Measurements from ENCODE around the gene METTL23. TPM values are rescaled to one million over a fixed set of nuclear protein-coding genes. Genes with fewer than 3 reads are reported as not detected.
A peak's percentile ranks its signal among the peaks of the same experiment; 100 is the strongest.

METTL23 gene
- 100 to 1,000 TPM; 119 to 177 (median 143) TPM for polyA plus RNA-seq (ENCODE audit: low read depth in 6 of 6)

- DNase-seq (peak; percentile 92), ATAC-seq (ENCODE audit: low read depth in 2 of 2) (peak; percentile 74 to 75)
- Mint-ChIP-seq H3K27me3 (no peaks in the 10 kb centered on the region), H3K9me3 (no peaks in the 10 kb centered on the region), H3K27ac (peak within 1 kb of the TSS; percentile 99 to 100 (median 100)), H3K36me3 (peaks cover 1 to 2% of the 10 kb centered on the region in 2 donors), H3K4me1 (peaks cover 15 to 75% (median 33%) of the 10 kb centered on the region in 3 donors), H3K4me3 (peak within 1 kb of the TSS; percentile 91 to 99 (median 98))
These were observed at the start of gene METTL23 for GRCh38 chr17:76726776-76727718. METTL23 (plus strand) TSS chr17:76726839; CDS start chr17:76729711, 2,872 bp downstream.

DNA sequence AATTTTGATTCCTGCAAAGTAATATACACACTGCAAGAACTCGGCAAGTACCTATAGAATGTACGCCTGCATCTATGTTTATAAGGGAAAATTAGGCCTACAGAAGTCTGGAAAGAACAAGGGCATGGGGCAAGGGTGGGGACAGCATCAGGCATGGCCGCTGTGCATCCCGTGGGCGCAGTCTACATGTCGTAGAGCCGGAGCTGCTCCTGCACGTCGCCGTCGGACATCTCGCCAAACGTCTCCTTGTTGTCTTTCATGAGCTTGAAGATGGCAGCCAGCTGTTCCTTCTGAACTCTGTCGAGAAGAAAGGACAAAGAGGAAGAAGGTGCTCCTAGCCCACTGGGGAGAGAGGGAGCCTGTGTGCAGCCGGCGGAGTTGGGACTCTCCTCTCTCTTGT, 49.2 kb upstream of the METTL23 start:
- Mint-ChIP-seq H3K4me1 (peaks cover 3 to 4% (median 4%) of the 10 kb centered on the region in 3 donors), H3K9me3 (no peaks in the 10 kb centered on the region), H3K4me3 (no peak overlapping the region), H3K27ac (no peak overlapping the region), H3K36me3 (no peaks in the 10 kb centered on the region), H3K27me3 (no peaks in the 10 kb centered on the region)
- DNase-seq (no peak), ATAC-seq (ENCODE audit: low read depth in 2 of 2) (no peak)

GRCh38 chr17:76678330-76678729, 48.3 kb upstream of the METTL23 start:
- Mint-ChIP-seq H3K36me3 (no peaks in the 10 kb centered on the region), H3K27me3 (no peaks in the 10 kb centered on the region), H3K4me1 (no peaks in the 10 kb centered on the region), H3K27ac (no peak overlapping the region), H3K4me3 (no peak overlapping the region), H3K9me3 (no peaks in the 10 kb centered on the region)
- DNase-seq: no peak
- no peak for ATAC-seq (ENCODE audit: low read depth in 2 of 2)

DNA sequence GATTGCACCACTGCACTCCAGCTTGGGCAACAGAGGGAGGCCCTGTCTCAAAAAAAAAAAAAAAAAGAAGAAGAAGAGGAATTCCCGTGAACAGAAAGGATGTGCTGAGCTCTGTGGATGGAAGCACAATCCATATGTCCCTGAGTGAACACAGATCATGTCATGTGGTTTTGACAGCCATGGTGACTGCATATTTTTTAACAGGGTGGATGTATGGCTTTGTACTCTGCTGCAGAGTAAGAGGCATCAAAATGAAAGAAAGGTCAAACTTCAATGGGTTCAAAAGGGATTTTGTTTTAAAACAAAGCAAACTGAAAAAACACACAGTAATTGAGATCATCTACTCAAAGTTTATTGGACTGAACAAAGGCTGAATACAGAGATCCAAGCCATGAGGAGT, 47.4 kb upstream of the METTL23 start:
- no peak overlapping the region for H3K4me3 Mint-ChIP-seq
- H3K27ac Mint-ChIP-seq: no peak overlapping the region
- H3K36me3 Mint-ChIP-seq: no peaks in the 10 kb centered on the region
- H3K4me1 Mint-ChIP-seq: no peaks in the 10 kb centered on the region
- no peak for ATAC-seq (ENCODE audit: low read depth in 2 of 2)
- no peaks in the 10 kb centered on the region for H3K27me3 Mint-ChIP-seq
- no peak for DNase-seq
- no peaks in the 10 kb centered on the region for H3K9me3 Mint-ChIP-seq

GRCh38 chr17:76681222-76682137, 45.2 kb upstream of the METTL23 start:
- DNase-seq (peak; percentile 40), ATAC-seq (ENCODE audit: low read depth in 2 of 2) (peak; percentile 61 to 75)
- Mint-ChIP-seq H3K4me1 (no peaks in the 10 kb centered on the region), H3K36me3 (no peaks in the 10 kb centered on the region), H3K27ac (no peak overlapping the region), H3K27me3 (no peaks in the 10 kb centered on the region), H3K9me3 (no peaks in the 10 kb centered on the region), H3K4me3 (no peak overlapping the region)

DNA sequence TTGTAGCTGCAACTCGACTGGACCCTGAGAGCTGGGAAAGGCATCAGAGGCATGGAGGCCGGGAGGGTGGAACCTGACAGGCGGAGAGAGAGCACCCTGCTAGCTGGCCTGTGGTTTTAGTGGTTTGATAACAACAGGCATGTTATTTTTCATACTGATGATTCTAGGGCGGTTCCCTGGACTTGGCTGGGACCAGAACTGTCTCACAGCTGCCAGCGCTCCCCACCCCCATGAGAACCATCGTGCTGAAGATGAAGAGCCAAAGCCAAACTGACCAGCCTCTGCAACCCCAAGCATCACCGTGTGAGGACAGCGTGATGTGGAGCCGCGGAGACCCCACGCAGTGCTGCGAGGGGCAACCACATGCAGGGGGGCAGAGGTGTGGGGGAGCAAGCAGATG, 44.3 kb upstream of the METTL23 start:
- no peak for ATAC-seq (ENCODE audit: low read depth in 2 of 2)
- peak overlapping the region in 1 of 8 donors; percentile 33 for H3K4me3 Mint-ChIP-seq
- H3K36me3 Mint-ChIP-seq: no peaks in the 10 kb centered on the region
- no peaks in the 10 kb centered on the region for H3K4me1 Mint-ChIP-seq
- no peak for DNase-seq
- no peaks in the 10 kb centered on the region for H3K9me3 Mint-ChIP-seq
- no peak overlapping the region for H3K27ac Mint-ChIP-seq
- no peaks in the 10 kb centered on the region for H3K27me3 Mint-ChIP-seq

- no peak overlapping the region for H3K4me3 Mint-ChIP-seq
- H3K27ac Mint-ChIP-seq: no peak overlapping the region
These were observed 43.5 kb upstream of the METTL23 start for GRCh38 chr17:76683011-76683755.

DNA sequence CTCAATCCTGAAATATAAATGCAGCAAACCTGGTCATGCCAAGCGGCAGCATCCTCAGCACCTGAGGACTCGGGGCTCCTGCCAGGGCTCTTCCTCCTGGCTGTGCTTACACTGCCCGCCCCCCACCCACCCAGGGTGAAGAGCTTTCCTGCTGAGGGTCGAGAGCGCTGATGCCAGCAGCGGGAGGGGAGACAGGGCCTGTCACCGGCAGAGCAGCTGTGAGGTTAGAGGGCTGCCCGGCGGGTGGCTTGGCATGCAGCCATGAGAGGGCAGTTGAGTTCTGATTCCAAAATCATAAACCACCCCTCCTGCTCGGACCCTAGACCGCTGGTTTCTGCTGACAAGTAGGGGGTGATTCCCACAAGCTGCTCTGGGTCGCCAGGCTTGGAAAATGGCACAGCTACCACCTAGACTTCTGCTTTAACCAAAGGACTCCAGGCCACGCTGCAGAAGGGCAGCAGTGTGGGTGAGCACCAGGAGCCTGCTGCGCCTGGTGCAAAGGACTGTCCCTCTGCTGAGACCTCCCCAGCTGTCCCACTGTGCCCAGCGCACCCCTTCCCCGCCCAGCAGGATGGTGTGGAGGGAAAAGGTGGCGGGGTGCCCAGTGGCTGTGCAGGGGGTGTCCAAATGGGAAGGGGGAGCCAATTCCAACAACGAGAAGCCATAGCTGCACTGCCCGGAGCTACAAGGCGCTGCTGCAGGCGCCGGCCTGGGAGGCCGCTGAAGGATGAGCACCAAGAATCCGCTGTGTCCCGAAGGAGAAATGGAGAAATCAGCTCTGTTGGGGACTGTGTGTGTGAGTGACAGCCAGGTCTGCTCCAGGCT, 42.5 kb upstream of the METTL23 start:
- Mint-ChIP-seq H3K9me3 (no peaks in the 10 kb centered on the region), H3K27ac (no peak overlapping the region), H3K4me1 (peaks cover 0 to 4% (median 0%) of the 10 kb centered on the region in 3 donors), H3K36me3 (no peaks in the 10 kb centered on the region), H3K4me3 (no peak overlapping the region), H3K27me3 (peaks cover 0 to 7% (median 0%) of the 10 kb centered on the region in 3 donors)
- no peak for ATAC-seq (ENCODE audit: low read depth in 2 of 2)
- no peak for DNase-seq

More at GRCh38 chr17:76683011-76683755, 43.5 kb upstream of the METTL23 start:
- ATAC-seq (ENCODE audit: low read depth in 2 of 2): no peak
- no peaks in the 10 kb centered on the region for H3K9me3 Mint-ChIP-seq
- H3K27me3 Mint-ChIP-seq: peaks cover 0 to under 1% (median 0%) of the 10 kb centered on the region in 3 donors
- H3K36me3 Mint-ChIP-seq: no peaks in the 10 kb centered on the region
- DNase-seq: no peak
- no peaks in the 10 kb centered on the region for H3K4me1 Mint-ChIP-seq

- Mint-ChIP-seq H3K27ac (no peak overlapping the region), H3K36me3 (no peaks in the 10 kb centered on the region), H3K27me3 (peaks cover 0 to 7% (median 0%) of the 10 kb centered on the region in 3 donors), H3K4me3 (no peak overlapping the region), H3K9me3 (no peaks in the 10 kb centered on the region), H3K4me1 (peaks cover 0 to 4% (median 0%) of the 10 kb centered on the region in 3 donors)
- no peak for DNase-seq
- no peak for ATAC-seq (ENCODE audit: low read depth in 2 of 2)
These were observed 41.9 kb upstream of the METTL23 start for GRCh38 chr17:76684756-76685155.

DNA sequence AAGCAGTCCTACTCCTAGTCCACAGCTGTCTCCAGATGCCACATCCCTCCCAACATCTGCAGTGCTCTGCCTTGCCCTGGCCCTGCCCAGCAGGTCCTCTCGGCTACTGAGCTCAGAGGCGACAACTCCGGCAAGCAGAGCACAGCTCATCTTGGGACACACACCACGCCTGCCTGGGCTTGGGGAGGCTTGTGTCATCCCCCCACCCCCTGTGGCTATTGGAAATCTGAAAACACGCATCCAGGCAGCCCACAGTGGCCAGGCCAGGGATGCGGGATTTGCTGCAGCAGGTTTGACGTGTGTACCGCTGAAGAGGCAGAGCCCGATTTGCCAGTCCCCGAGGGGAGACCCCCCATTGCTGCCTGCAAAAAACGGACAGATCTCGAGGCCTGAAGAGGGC, 41.3 kb upstream of the METTL23 start:
- no peak overlapping the region for H3K4me3 Mint-ChIP-seq
- H3K27me3 Mint-ChIP-seq: peaks cover 0 to 7% (median 0%) of the 10 kb centered on the region in 3 donors
- DNase-seq (no peak), ATAC-seq (ENCODE audit: low read depth in 2 of 2) (no peak)
- peaks cover 0 to 4% (median 0%) of the 10 kb centered on the region in 3 donors for H3K4me1 Mint-ChIP-seq
- H3K27ac Mint-ChIP-seq: no peak overlapping the region
- H3K36me3 Mint-ChIP-seq: no peaks in the 10 kb centered on the region
- no peaks in the 10 kb centered on the region for H3K9me3 Mint-ChIP-seq

- Mint-ChIP-seq H3K4me3 (no peak overlapping the region), H3K4me1 (peaks cover 0 to 4% (median 0%) of the 10 kb centered on the region in 3 donors), H3K27me3 (peaks cover 0 to 7% (median 0%) of the 10 kb centered on the region in 3 donors), H3K27ac (no peak overlapping the region), H3K36me3 (no peaks in the 10 kb centered on the region), H3K9me3 (no peaks in the 10 kb centered on the region)
- ATAC-seq (ENCODE audit: low read depth in 2 of 2): no peak
- no peak for DNase-seq
These were observed 40.8 kb upstream of the METTL23 start for GRCh38 chr17:76685846-76686245.

- DNase-seq: no peak
- peaks cover 0 to 4% (median 0%) of the 10 kb centered on the region in 3 donors for H3K4me1 Mint-ChIP-seq
- no peaks in the 10 kb centered on the region for H3K36me3 Mint-ChIP-seq
- H3K27me3 Mint-ChIP-seq: peaks cover 0 to 7% (median 0%) of the 10 kb centered on the region in 3 donors
- ATAC-seq (ENCODE audit: low read depth in 2 of 2): no peak
- H3K9me3 Mint-ChIP-seq: no peaks in the 10 kb centered on the region
- no peak overlapping the region for H3K4me3 Mint-ChIP-seq
- no peak overlapping the region for H3K27ac Mint-ChIP-seq
These were observed 39.9 kb upstream of the METTL23 start for GRCh38 chr17:76686538-76687297.

All from naive B cell (primary cell).